ENCODE data around the gene SRRD.
A peak's percentile ranks its signal among the peaks of the same experiment; 100 is the strongest.
"Not testable (repeated sequence)": the region's sequence is repeated elsewhere in the genome, so short reads cannot be mapped to it uniquely, and the experiment has no call there.

Gene SRRD

GRCh38 chr22:26527167-26527566, 43.5 kb downstream of the SRRD start:
- H3K9me3 ChIP-seq, result no peaks in the 10 kb centered on the region
- in situ Hi-C loops (cut with MboI; ENCODE audit: low sequenced_read_pairs), result no loop called here
- H3K27me3 ChIP-seq (ENCODE audit: low read depth), result no peaks in the 10 kb centered on the region
- no peak for DNase-seq (ENCODE audit: low spot score in 2 of 2)
- peaks cover 3% of the 10 kb centered on the region; the same call in 1 of the 2 replicates for H3K36me3 ChIP-seq (replicated peaks)
- H3K4me3 ChIP-seq, result no peak overlapping the region
- H3K4me1 ChIP-seq, result peaks cover 5% of the 10 kb centered on the region; the same call in 1 of the 2 replicates

GRCh38 chr22:26527574-26528465, 44.1 kb downstream of the SRRD start:
- Histone ChIP-seq H3K36me3 (replicated peaks) (peaks cover 3% of the 10 kb centered on the region; the same call in 1 of the 2 replicates), H3K4me1 (peaks cover 5% of the 10 kb centered on the region; the same call in 1 of the 2 replicates), H3K4me3 (no peak overlapping the region), H3K27me3 (ENCODE audit: low read depth) (no peaks in the 10 kb centered on the region), H3K9me3 (no peaks in the 10 kb centered on the region)
- peak; percentile 18 to 23 for DNase-seq (ENCODE audit: low spot score in 2 of 2)
- in situ Hi-C loops (cut with MboI; ENCODE audit: low sequenced_read_pairs), result no loop called here

GRCh38 chr22:26528518-26528917, 44.8 kb downstream of the SRRD start:
- H3K4me3 ChIP-seq; H3K36me3 ChIP-seq (replicated peaks); H3K9me3 ChIP-seq; DNase-seq (ENCODE audit: low spot score in 2 of 2); in situ Hi-C loops (cut with MboI; ENCODE audit: low sequenced_read_pairs); H3K27me3 ChIP-seq (ENCODE audit: low read depth); H3K4me1 ChIP-seq: not testable (repeated sequence)

- Histone ChIP-seq H3K36me3 (replicated peaks) (peaks cover 3% of the 10 kb centered on the region; the same call in 1 of the 2 replicates), H3K9me3 (no peaks in the 10 kb centered on the region), H3K27me3 (ENCODE audit: low read depth) (no peaks in the 10 kb centered on the region), H3K4me3 (no peak overlapping the region), H3K4me1 (peaks cover 5% of the 10 kb centered on the region; the same call in 1 of the 2 replicates)
- no peak for DNase-seq (ENCODE audit: low spot score in 2 of 2)
- in situ Hi-C loops (cut with MboI; ENCODE audit: low sequenced_read_pairs), result no loop called here
Observed at GRCh38 chr22:26529345-26529744, 45.7 kb downstream of the SRRD start.

GRCh38 chr22:26534171-26534855, 50.6 kb downstream of the SRRD start:
- Histone ChIP-seq H3K36me3 (replicated peaks) (no peaks in the 10 kb centered on the region), H3K4me3 (no peak overlapping the region), H3K9me3 (no peaks in the 10 kb centered on the region), H3K27me3 (ENCODE audit: low read depth) (no peaks in the 10 kb centered on the region), H3K4me1 (no peaks in the 10 kb centered on the region)
- in situ Hi-C loops (cut with MboI; ENCODE audit: low sequenced_read_pairs), result no loop called here
- DNase-seq (ENCODE audit: low spot score in 2 of 2), result no peak

- no peaks in the 10 kb centered on the region for H3K36me3 ChIP-seq (replicated peaks)
Observed at GRCh38 chr22:26534874-26535602, 51.4 kb downstream of the SRRD start.

GRCh38 chr22:26535603-26535908, 51.9 kb downstream of the SRRD start:
- no peak for DNase-seq (ENCODE audit: low spot score in 2 of 2)
- in situ Hi-C loops (cut with MboI; ENCODE audit: low sequenced_read_pairs), result no loop called here
- Histone ChIP-seq H3K4me3 (no peak overlapping the region), H3K36me3 (replicated peaks) (no peaks in the 10 kb centered on the region), H3K4me1 (no peaks in the 10 kb centered on the region), H3K9me3 (no peaks in the 10 kb centered on the region), H3K27me3 (ENCODE audit: low read depth) (no peaks in the 10 kb centered on the region)

More at GRCh38 chr22:26534874-26535602, 51.4 kb downstream of the SRRD start:
- no peak for DNase-seq (ENCODE audit: low spot score in 2 of 2)
- in situ Hi-C loops (cut with MboI; ENCODE audit: low sequenced_read_pairs), result no loop called here
- Histone ChIP-seq H3K9me3 (no peaks in the 10 kb centered on the region), H3K4me3 (no peak overlapping the region), H3K27me3 (ENCODE audit: low read depth) (no peaks in the 10 kb centered on the region), H3K4me1 (no peaks in the 10 kb centered on the region)

- Histone ChIP-seq H3K4me1 (no peaks in the 10 kb centered on the region), H3K27me3 (ENCODE audit: low read depth) (no peaks in the 10 kb centered on the region), H3K4me3 (no peak overlapping the region), H3K36me3 (replicated peaks) (no peaks in the 10 kb centered on the region), H3K9me3 (no peaks in the 10 kb centered on the region)
- in situ Hi-C loops (cut with MboI; ENCODE audit: low sequenced_read_pairs), result no loop called here
- no peak for DNase-seq (ENCODE audit: low spot score in 2 of 2)
Observed at GRCh38 chr22:26536056-26536761, 52.5 kb downstream of the SRRD start.

- Histone ChIP-seq H3K9me3 (no peaks in the 10 kb centered on the region), H3K36me3 (replicated peaks) (no peaks in the 10 kb centered on the region), H3K27me3 (ENCODE audit: low read depth) (no peaks in the 10 kb centered on the region), H3K4me3 (no peak overlapping the region), H3K4me1 (no peaks in the 10 kb centered on the region)
- in situ Hi-C loops (cut with MboI; ENCODE audit: low sequenced_read_pairs), result no loop called here
- no peak for DNase-seq (ENCODE audit: low spot score in 2 of 2)
Observed at GRCh38 chr22:26536762-26537134, 53.1 kb downstream of the SRRD start.

GRCh38 chr22:26540119-26540518, 56.4 kb downstream of the SRRD start:
- in situ Hi-C loops (cut with MboI; ENCODE audit: low sequenced_read_pairs), result no loop called here
- no peak for DNase-seq (ENCODE audit: low spot score in 2 of 2)
- no peaks in the 10 kb centered on the region for H3K9me3 ChIP-seq
- H3K4me3 ChIP-seq, result no peak overlapping the region
- H3K36me3 ChIP-seq (replicated peaks), result no peaks in the 10 kb centered on the region
- H3K27me3 ChIP-seq (ENCODE audit: low read depth), result no peaks in the 10 kb centered on the region
- H3K4me1 ChIP-seq, result no peaks in the 10 kb centered on the region

GRCh38 chr22:26541167-26541819, 57.6 kb downstream of the SRRD start:
- Histone ChIP-seq H3K4me3 (no peak overlapping the region), H3K36me3 (replicated peaks) (no peaks in the 10 kb centered on the region), H3K4me1 (no peaks in the 10 kb centered on the region), H3K27me3 (ENCODE audit: low read depth) (no peaks in the 10 kb centered on the region), H3K9me3 (no peaks in the 10 kb centered on the region)
- no peak for DNase-seq (ENCODE audit: low spot score in 2 of 2)
- in situ Hi-C loops (cut with MboI; ENCODE audit: low sequenced_read_pairs), result no loop called here

- no peak overlapping the region for H3K4me3 ChIP-seq
- no peaks in the 10 kb centered on the region for H3K9me3 ChIP-seq
- no peaks in the 10 kb centered on the region for H3K36me3 ChIP-seq (replicated peaks)
- no peaks in the 10 kb centered on the region for H3K27me3 ChIP-seq (ENCODE audit: low read depth)
- in situ Hi-C loops (cut with MboI; ENCODE audit: low sequenced_read_pairs), result no loop called here
- no peaks in the 10 kb centered on the region for H3K4me1 ChIP-seq
- DNase-seq (ENCODE audit: low spot score in 2 of 2), result no peak
Observed at GRCh38 chr22:26542831-26543230, 59.2 kb downstream of the SRRD start.
